ENCODE results near the gene ALK. TPM values are rescaled to one million over a fixed set of nuclear protein-coding genes. Genes with fewer than 3 reads are reported as not detected.

Gene ALK
- total RNA-seq, 4 donors from 2014 or later = 0.66 TPM; not detected in 3

GRCh38 chr2:29241955-29242565 lies 679.3 kb downstream of the ALK start:
- 84% methylated on average over 6 of the region's 6 CpGs for WGBS, 2 donors
- no peak overlapping the region for H3K4me3 ChIP-seq (ENCODE audit: low read depth, poor library complexity, severe bottlenecking)
- intact Hi-C loops (cut with DNase I; ENCODE audit: low total_unique reads) = no loop called here
- no peak for DNase-seq (ENCODE audit: low spot score in 2 of 2)
- TF ChIP-seq POLR2A (IDR thresholded peaks at IDR 0.05) (no peak), CTCF (IDR thresholded peaks at IDR 0.05) (no peak)

GRCh38 chr2:29241341-29241740 lies 680.0 kb downstream of the ALK start:
- intact Hi-C loops (cut with DNase I; ENCODE audit: low total_unique reads) = no loop called here
- 79 to 83% methylated on average over 4 of the region's 4 CpGs for WGBS, 2 donors
- TF ChIP-seq POLR2A (IDR thresholded peaks at IDR 0.05) (no peak), CTCF (IDR thresholded peaks at IDR 0.05) (no peak)
- no peak for DNase-seq (ENCODE audit: low spot score in 2 of 2)
- H3K4me3 ChIP-seq (ENCODE audit: low read depth, poor library complexity, severe bottlenecking) = no peak overlapping the region

GRCh38 chr2:29240601-29241000 lies 680.8 kb downstream of the ALK start:
- no peak for DNase-seq (ENCODE audit: low spot score in 2 of 2)

GRCh38 chr2:29239209-29239960 lies 682.0 kb downstream of the ALK start:
- no peak for DNase-seq (ENCODE audit: low spot score in 2 of 2)
- no peak overlapping the region for H3K4me3 ChIP-seq (ENCODE audit: low read depth, poor library complexity, severe bottlenecking)

More at GRCh38 chr2:29240601-29241000, 680.8 kb downstream of the ALK start:
- TF ChIP-seq POLR2A (IDR thresholded peaks at IDR 0.05) = no peak
- no peak for TF ChIP-seq CTCF (IDR thresholded peaks at IDR 0.05)
- intact Hi-C loops (cut with DNase I; ENCODE audit: low total_unique reads) = no loop called here
- no peak overlapping the region for H3K4me3 ChIP-seq (ENCODE audit: low read depth, poor library complexity, severe bottlenecking)
- WGBS, 2 donors = 70 to 84% methylated on average over 4 of the region's 4 CpGs

GRCh38 chr2:29238497-29238896 lies 682.9 kb downstream of the ALK start:
- TF ChIP-seq POLR2A (IDR thresholded peaks at IDR 0.05) (no peak), CTCF (IDR thresholded peaks at IDR 0.05) (no peak)
- no peak for DNase-seq (ENCODE audit: low spot score in 2 of 2)
- intact Hi-C loops (cut with DNase I; ENCODE audit: low total_unique reads) = no loop called here
- H3K4me3 ChIP-seq (ENCODE audit: low read depth, poor library complexity, severe bottlenecking) = no peak overlapping the region
- WGBS, 2 donors = 65 to 70% methylated on average over 7 of the region's 7 CpGs

More at GRCh38 chr2:29239209-29239960, 682.0 kb downstream of the ALK start:
- intact Hi-C loops (cut with DNase I; ENCODE audit: low total_unique reads) = no loop called here
- WGBS, 2 donors = 92% methylated on average over 15 of the region's 15 CpGs
- TF ChIP-seq POLR2A (IDR thresholded peaks at IDR 0.05) (no peak), CTCF (IDR thresholded peaks at IDR 0.05) (no peak)
